Esophagus (tissue), 2 donors: ENCODE measurements around the gene SRSF12. TPM values are rescaled to one million over a fixed set of nuclear protein-coding genes. Genes with fewer than 3 reads are reported as not detected.
"Not testable (repeated sequence)": the region's sequence is repeated elsewhere in the genome, so short reads cannot be mapped to it uniquely, and the experiment has no call there.

Experiments
- H3K27ac ChIP-seq, 2 donors: one replicate each; pipeline ENCODE4 v1.5.1; 2013; ENCODE audit warnings: low read depth in 2 of 2, mild to moderate bottlenecking in 2 of 2, inconsistent platforms in 1 of 2, low read length in 1 of 2, moderate library complexity in 1 of 2
- H3K27me3 ChIP-seq, 2 donors: one replicate each; pipeline ENCODE4 v1.6.1; 2013; ENCODE audit warnings: low read length in 2 of 2, control low read depth in 1 of 2, mild to moderate bottlenecking in 1 of 2; ENCODE audit not compliant: insufficient read depth in 2 of 2, control insufficient read depth in 1 of 2
- H3K36me3 ChIP-seq, 2 donors: one replicate each; pipeline ENCODE4 v1.6.1; 2013; ENCODE audit warnings: low read length in 1 of 2; ENCODE audit not compliant: control insufficient read depth in 2 of 2, insufficient read depth in 2 of 2
- H3K4me1 ChIP-seq, 2 donors: one replicate each; pipeline ENCODE4 v1.6.1; 2013; ENCODE audit warnings: low read length in 1 of 2; ENCODE audit not compliant: control insufficient read depth in 2 of 2, insufficient read depth in 2 of 2
- H3K4me3 ChIP-seq, 2 donors: one replicate each; pipeline ENCODE4 v1.5.1; 2013; ENCODE audit warnings: low read length in 2 of 2, mild to moderate bottlenecking in 2 of 2, low read depth in 1 of 2, moderate library complexity in 1 of 2
- H3K9me3 ChIP-seq, 2 donors: one replicate each; pipeline ENCODE4 v1.6.1; 2013; ENCODE audit warnings: mild to moderate bottlenecking in 2 of 2, low read depth in 1 of 2, low read length in 1 of 2, moderate library complexity in 1 of 2; ENCODE audit not compliant: control insufficient read depth in 2 of 2, insufficient read depth in 1 of 2
- WGBS, 2 donors: extraction: QIAGEN DNeasy Blood & Tissue Kit; methylation state at CpG; one replicate each; pipeline ENCODE4 v1.1.7; 2013; 5-methylcytosine and 5-hydroxymethylcytosine counted together
- polyA plus RNA-seq, 2 donors: library from polyadenylated mRNA; stranded (reverse); fragments of 200-250 nt; gene quantifications; one replicate each; pipeline ENCODE4 v1.2.3, GENCODE V29; 2013
- donor health status: healthy with polysubstance abuse.
- donor health status: Bipolar disorder and iron deficiency.

SRSF12 gene
- polyA plus RNA-seq, 2 donors, result 0.31 to 0.41 TPM

GRCh38 chr6:89128256-89128671 is 10.4 kb upstream of the SRSF12 start:
- not testable (repeated sequence) for H3K4me3 ChIP-seq, H3K36me3 ChIP-seq, H3K4me1 ChIP-seq, H3K27ac ChIP-seq, H3K27me3 ChIP-seq, H3K9me3 ChIP-seq
- WGBS, 2 donors, result 67 to 84% methylated on average over 2 of the region's 2 CpGs

- Histone ChIP-seq H3K36me3 (no peaks in the 10 kb centered on the region), H3K4me1 (no peaks in the 10 kb centered on the region), H3K27ac (no peak overlapping the region), H3K27me3 (no peaks in the 10 kb centered on the region), H3K4me3 (no peak overlapping the region), H3K9me3 (no peaks in the 10 kb centered on the region)
These were observed 4.8 kb upstream of the SRSF12 start for GRCh38 chr6:89122625-89123024.

GRCh38 chr6:89121934-89122333 is 4.1 kb upstream of the SRSF12 start:
- H3K9me3 ChIP-seq, result no peaks in the 10 kb centered on the region
- H3K36me3 ChIP-seq, result no peaks in the 10 kb centered on the region
- H3K4me3 ChIP-seq, result no peak overlapping the region
- no peaks in the 10 kb centered on the region for H3K27me3 ChIP-seq
- H3K4me1 ChIP-seq, result no peaks in the 10 kb centered on the region
- 82% methylated on average over 1 of the region's 1 CpG for WGBS, 2 donors
- no peak overlapping the region for H3K27ac ChIP-seq

- WGBS, 2 donors, result 72 to 82% methylated on average over 4 of the region's 4 CpGs
- Histone ChIP-seq H3K36me3 (no peaks in the 10 kb centered on the region), H3K27me3 (no peaks in the 10 kb centered on the region), H3K4me3 (no peak overlapping the region), H3K27ac (no peak overlapping the region), H3K4me1 (no peaks in the 10 kb centered on the region), H3K9me3 (no peaks in the 10 kb centered on the region)
These were observed 2.5 kb upstream of the SRSF12 start for GRCh38 chr6:89120371-89120770.

- H3K36me3 ChIP-seq, result no peaks in the 10 kb centered on the region
- 75 to 81% methylated on average over 8 of the region's 8 CpGs for WGBS, 2 donors
- no peaks in the 10 kb centered on the region for H3K27me3 ChIP-seq
- H3K9me3 ChIP-seq, result no peaks in the 10 kb centered on the region
- no peak overlapping the region for H3K27ac ChIP-seq
- H3K4me3 ChIP-seq, result no peak overlapping the region
- H3K4me1 ChIP-seq, result no peaks in the 10 kb centered on the region
These were observed 1.1 kb upstream of the SRSF12 start for GRCh38 chr6:89118931-89119330.

GRCh38 chr6:89116702-89117101 is 1.2 kb downstream of the SRSF12 start:
- Histone ChIP-seq H3K27ac (no peak overlapping the region), H3K9me3 (no peaks in the 10 kb centered on the region), H3K27me3 (no peaks in the 10 kb centered on the region), H3K36me3 (no peaks in the 10 kb centered on the region), H3K4me3 (peak overlapping the region; percentile 59 to 71), H3K4me1 (no peaks in the 10 kb centered on the region)
- 65 to 66% methylated on average over 6 of the region's 6 CpGs for WGBS, 2 donors

- Histone ChIP-seq H3K4me1 (no peaks in the 10 kb centered on the region), H3K27ac (no peak overlapping the region), H3K36me3 (no peaks in the 10 kb centered on the region), H3K4me3 (no peak overlapping the region), H3K27me3 (no peaks in the 10 kb centered on the region), H3K9me3 (no peaks in the 10 kb centered on the region)
- 92 to 95% methylated on average over 9 of the region's 9 CpGs for WGBS, 2 donors
These were observed 5.9 kb downstream of the SRSF12 start for GRCh38 chr6:89111933-89112332.

GRCh38 chr6:89110284-89110683 is 7.6 kb downstream of the SRSF12 start:
- Histone ChIP-seq H3K9me3 (no peaks in the 10 kb centered on the region), H3K36me3 (no peaks in the 10 kb centered on the region), H3K27ac (no peak overlapping the region), H3K27me3 (no peaks in the 10 kb centered on the region), H3K4me1 (no peaks in the 10 kb centered on the region), H3K4me3 (no peak overlapping the region)
- WGBS, 2 donors, result 69 to 76% methylated on average over 3 of the region's 3 CpGs

- Histone ChIP-seq H3K27me3 (no peaks in the 10 kb centered on the region), H3K36me3 (no peaks in the 10 kb centered on the region), H3K4me3 (no peak overlapping the region), H3K9me3 (no peaks in the 10 kb centered on the region), H3K27ac (no peak overlapping the region), H3K4me1 (no peaks in the 10 kb centered on the region)
- WGBS, 2 donors, result 92 to 94% methylated on average over 2 of the region's 2 CpGs
These were observed 17.8 kb downstream of the SRSF12 start for GRCh38 chr6:89100114-89100513.

- 83 to 85% methylated on average over 8 of the region's 8 CpGs for WGBS, 2 donors
- H3K4me1 ChIP-seq, result no peaks in the 10 kb centered on the region
- no peaks in the 10 kb centered on the region for H3K27me3 ChIP-seq
- no peaks in the 10 kb centered on the region for H3K36me3 ChIP-seq
- H3K4me3 ChIP-seq, result no peak overlapping the region
- H3K9me3 ChIP-seq, result no peaks in the 10 kb centered on the region
- no peak overlapping the region for H3K27ac ChIP-seq
These were observed 19.4 kb downstream of the SRSF12 start for GRCh38 chr6:89098461-89098860.
